CD1c-positive myeloid dendritic cell (primary cell): ENCODE results near the gene ZNF222.
A peak's percentile ranks its signal among the peaks of the same experiment; 100 is the strongest.

Source experiments
- DNase-seq: peaks from one replicate; pipeline ENCODE4 v3.0.0-alpha.2; 2016; ENCODE audit errors: extremely low spot score

ZNF222 gene

DNA sequence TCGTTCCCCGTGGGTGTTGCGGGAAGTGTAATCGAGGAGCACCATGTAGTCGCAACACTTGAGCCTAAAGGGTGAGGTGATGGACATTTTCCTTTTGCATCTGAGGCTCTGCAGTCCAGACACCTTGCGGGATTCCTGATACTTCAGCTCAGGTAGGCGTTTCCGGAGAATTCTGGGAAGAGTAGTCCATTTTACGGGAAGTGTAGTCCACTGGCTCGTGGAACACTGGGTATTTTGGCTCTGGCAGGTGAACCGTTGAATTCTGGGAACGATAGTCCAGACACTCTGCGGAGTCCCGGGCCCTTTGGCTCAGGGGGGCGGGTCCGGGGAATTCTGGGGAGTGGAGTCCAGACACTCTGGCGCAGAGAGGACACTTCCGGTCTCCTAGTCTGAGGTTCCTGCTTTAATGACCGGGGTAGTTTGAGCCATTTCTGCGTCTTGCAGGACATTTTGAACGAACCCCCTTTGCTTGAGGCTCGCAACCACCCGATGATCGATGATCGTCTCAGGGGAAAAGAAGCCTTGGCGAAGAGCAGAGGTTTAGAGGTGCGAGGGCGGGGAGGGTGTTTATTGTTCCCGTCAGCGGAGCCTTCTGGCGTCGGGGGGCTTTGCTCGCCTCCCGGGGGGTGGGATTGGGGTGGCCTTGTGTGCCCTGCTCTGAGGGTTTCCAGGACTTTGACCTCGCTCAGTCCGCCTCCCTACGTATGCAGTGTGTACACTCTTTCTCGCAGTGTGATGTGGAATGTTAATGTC lies 26.6 kb downstream of the ZNF222 start, which contains the start of gene ZNF223:
Gene ZNF223 (plus strand): TSS at position 387 of the 753 bp plus-strand sequence. CDS start 3,141 bp downstream, outside the sequence.
- DNase-seq: peak; percentile 91

- no peak for DNase-seq
Measured at GRCh38 chr19:44055870-44056269, 30.7 kb downstream of the ZNF222 start.

- DNase-seq: no peak
Measured at GRCh38 chr19:44059229-44059628, 34.0 kb downstream of the ZNF222 start.

- DNase-seq: no peak
Measured at GRCh38 chr19:44061038-44061437, 35.9 kb downstream of the ZNF222 start.

GRCh38 chr19:44066305-44066704 lies 41.1 kb downstream of the ZNF222 start:
- DNase-seq: no peak

DNA sequence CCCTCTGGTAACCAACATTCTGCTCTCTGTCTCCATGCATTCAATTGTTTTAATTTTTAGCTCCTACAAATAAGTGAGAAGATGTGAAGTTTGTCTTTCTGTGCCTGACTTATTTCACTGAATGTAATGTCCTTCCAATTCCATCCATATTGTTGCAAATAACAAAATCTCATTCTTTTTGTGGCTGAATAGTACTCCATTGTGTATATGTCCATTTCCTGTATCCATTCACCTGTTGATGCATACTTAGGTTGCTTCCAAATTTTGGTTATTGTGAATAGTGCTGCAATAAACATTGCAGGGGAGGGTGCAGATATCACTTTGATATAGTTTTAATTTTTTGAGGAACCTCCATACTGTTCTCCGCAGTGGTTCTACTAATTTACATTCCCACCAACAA lies 44.2 kb downstream of the ZNF222 start:
- DNase-seq: no peak

DNA sequence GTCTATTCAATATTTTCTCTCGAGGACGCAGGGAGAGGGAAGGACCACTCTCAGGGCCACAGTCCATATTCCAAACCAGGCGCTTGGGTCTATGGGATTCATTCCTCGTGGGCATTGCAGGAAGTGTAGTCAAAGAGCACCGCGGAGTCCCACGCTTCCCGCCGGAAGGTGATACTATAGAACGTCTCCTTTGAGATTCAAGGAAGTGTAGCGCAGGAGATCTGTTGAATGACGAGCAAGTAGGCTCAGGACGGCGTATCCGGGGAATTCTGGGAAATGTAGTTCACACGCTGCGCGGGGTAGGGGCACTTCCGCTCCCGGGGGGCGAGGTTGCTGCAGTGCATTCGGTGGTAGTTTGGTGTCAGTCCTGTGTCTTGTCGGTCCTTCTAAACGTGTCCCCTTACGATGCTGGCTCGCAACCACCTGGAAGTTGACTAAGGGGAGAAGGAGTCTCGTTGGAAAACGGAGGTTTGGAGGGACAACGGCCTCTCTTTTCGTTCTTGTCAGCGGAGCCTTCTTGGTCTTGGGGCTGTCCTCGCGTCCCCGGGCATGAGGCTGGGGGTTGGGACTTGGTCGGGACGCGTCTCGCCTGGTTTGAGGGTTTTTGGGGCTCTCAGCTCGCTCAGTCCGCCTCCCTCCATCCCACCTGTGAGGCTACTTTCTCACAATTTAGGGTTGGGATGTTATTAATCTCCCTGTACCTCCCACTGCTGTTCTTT lies 46.8 kb downstream of the ZNF222 start, which contains the start of gene ZNF284:
Gene ZNF284 (plus strand): TSS at position 336 of the 719 bp plus-strand sequence. CDS start 4,231 bp downstream, outside the sequence.
- peak; percentile 94 for DNase-seq

- no peak for DNase-seq
Measured at GRCh38 chr19:44072543-44073401, 47.6 kb downstream of the ZNF222 start.

GRCh38 chr19:44076325-44076724 lies 51.1 kb downstream of the ZNF222 start:
- no peak for DNase-seq
